ENCODE data around the gene ADH5.

ADH5 gene

GRCh38 chr4:99077177-99077576 is 11.4 kb downstream of the ADH5 start:
- no peak for DNase-seq (ENCODE audit: low read depth in 1 of 2, low spot score in 1 of 2)
- no peaks in the 10 kb centered on the region for H3K27me3 ChIP-seq (ENCODE audit: insufficient read depth, poor library complexity, severe bottlenecking)
- H3K4me3 ChIP-seq (replicated peaks; ENCODE audit: insufficient read depth, low read length), result no peak overlapping the region
- no peak overlapping the region for H3K27ac ChIP-seq (replicated peaks)
- TF ChIP-seq CTCF (IDR thresholded peaks at IDR 0.05; ENCODE audit: insufficient read depth, low read length), result no peak
- no peak for TF ChIP-seq GABPA (IDR thresholded peaks at IDR 0.05; ENCODE audit: low read depth)

GRCh38 chr4:99076292-99076976 is 12.2 kb downstream of the ADH5 start:
- TF ChIP-seq POLR2AphosphoS5 (IDR thresholded peaks at IDR 0.05; ENCODE audit: low read depth) (no peak), CTCF (IDR thresholded peaks at IDR 0.05; ENCODE audit: insufficient read depth, low read length) (no peak), GABPA (IDR thresholded peaks at IDR 0.05; ENCODE audit: low read depth) (no peak), REST (IDR thresholded peaks at IDR 0.05; ENCODE audit: insufficient replicate concordance, low read depth) (no peak), SPI1 (IDR thresholded peaks at IDR 0.05; ENCODE audit: borderline replicate concordance, low read depth) (no peak)
- no peak for DNase-seq (ENCODE audit: low read depth in 1 of 2, low spot score in 1 of 2)
- H3K27me3 ChIP-seq (ENCODE audit: insufficient read depth, poor library complexity, severe bottlenecking), result no peaks in the 10 kb centered on the region
- no peak overlapping the region for H3K4me3 ChIP-seq (replicated peaks; ENCODE audit: insufficient read depth, low read length)
- no peak overlapping the region for H3K27ac ChIP-seq (replicated peaks)

- no peaks in the 10 kb centered on the region for H3K27me3 ChIP-seq (ENCODE audit: insufficient read depth, poor library complexity, severe bottlenecking)
- no peak overlapping the region for H3K4me3 ChIP-seq (replicated peaks; ENCODE audit: insufficient read depth, low read length)
- DNase-seq (ENCODE audit: low read depth in 1 of 2, low spot score in 1 of 2), result peak in 1 of 2 experiments; percentile 22
- TF ChIP-seq POLR2AphosphoS5 (IDR thresholded peaks at IDR 0.05; ENCODE audit: low read depth) (no peak), CTCF (IDR thresholded peaks at IDR 0.05; ENCODE audit: insufficient read depth, low read length) (no peak), GABPA (IDR thresholded peaks at IDR 0.05; ENCODE audit: low read depth) (no peak), SPI1 (IDR thresholded peaks at IDR 0.05; ENCODE audit: borderline replicate concordance, low read depth) (no peak), REST (IDR thresholded peaks at IDR 0.05; ENCODE audit: insufficient replicate concordance, low read depth) (no peak)
- no peak overlapping the region for H3K27ac ChIP-seq (replicated peaks)
Measured at GRCh38 chr4:99074816-99075215, 13.8 kb downstream of the ADH5 start.

GRCh38 chr4:99071159-99071558 is 17.4 kb downstream of the ADH5 start:
- no peak overlapping the region for H3K27ac ChIP-seq (replicated peaks)
- H3K27me3 ChIP-seq (ENCODE audit: insufficient read depth, poor library complexity, severe bottlenecking), result no peaks in the 10 kb centered on the region
- no peak for TF ChIP-seq CTCF (IDR thresholded peaks at IDR 0.05; ENCODE audit: insufficient read depth, low read length)
- TF ChIP-seq GABPA (IDR thresholded peaks at IDR 0.05; ENCODE audit: low read depth), result no peak
- no peak overlapping the region for H3K4me3 ChIP-seq (replicated peaks; ENCODE audit: insufficient read depth, low read length)
- no peak for DNase-seq (ENCODE audit: low read depth in 1 of 2, low spot score in 1 of 2)
